ENCODE results near the gene AKT3.

GRCh38 chr1:243546457-243546856 lies 303.6 kb downstream of the AKT3 start:
- TF ChIP-seq POLR2AphosphoS5 (IDR thresholded peaks at IDR 0.05; ENCODE audit: low read depth, low read length) (no peak), POLR2A (IDR thresholded peaks at IDR 0.05; ENCODE audit: low read depth, low read length) (no peak), TAF1 (IDR thresholded peaks at IDR 0.05; ENCODE audit: low read depth, low read length) (no peak), SPI1 (IDR thresholded peaks at IDR 0.05; ENCODE audit: low read depth, low read length) (no peak)

Measured in GM12891 (cell line).